Activated gamma-delta T cell treated with Interleukin-2 at 50 U/mL for 16 hours (primary cell): ENCODE results near the gene MRPL27.
A peak's percentile ranks its signal among the peaks of the same experiment; 100 is the strongest.
"Not testable (repeated sequence)": the region's sequence is repeated elsewhere in the genome, so short reads cannot be mapped to it uniquely, and the experiment has no call there.

Source experiments
- DNase-seq: peaks from one replicate; pipeline ENCODE4 v3.0.0-alpha.2; 2020

Gene MRPL27

DNA sequence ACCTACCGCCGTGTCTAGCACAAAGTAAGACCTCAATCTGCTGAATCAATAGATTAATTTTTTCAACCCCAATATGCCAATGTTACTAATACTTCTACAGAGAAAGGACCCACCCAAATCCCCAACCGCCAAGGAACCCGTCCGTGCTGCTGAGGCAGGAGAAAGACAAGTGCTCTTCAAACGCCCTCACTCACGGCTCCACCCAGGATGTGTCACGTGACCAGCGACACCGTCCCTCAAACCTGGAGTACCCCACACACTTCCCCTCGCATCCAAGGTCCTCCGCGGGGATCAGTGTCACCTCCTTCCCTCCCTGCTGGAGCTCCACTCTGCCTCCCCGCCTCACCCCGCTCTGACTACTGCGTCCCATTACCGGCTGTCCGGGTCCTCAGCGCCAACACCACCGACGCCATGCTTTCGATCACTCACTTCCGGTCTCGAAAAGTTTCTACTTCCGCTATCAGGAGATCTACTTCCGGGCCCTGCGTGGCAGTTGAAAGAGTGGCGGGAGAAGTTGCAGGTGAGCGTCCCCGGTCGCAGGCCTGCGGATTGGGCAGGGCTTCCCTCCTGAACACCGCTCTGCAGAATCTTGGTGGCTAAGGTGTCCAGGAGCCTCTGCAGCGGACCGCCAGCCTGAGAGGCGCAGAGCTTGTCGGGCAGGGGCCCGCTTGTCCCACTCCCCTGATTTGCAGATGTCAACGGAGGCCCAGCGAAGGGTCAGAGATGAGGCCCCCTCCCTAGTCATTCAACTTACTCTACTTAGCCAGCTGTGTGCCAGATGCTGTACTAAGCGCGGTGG is at the start of gene MRPL27, which contains the start of gene EME1:
Gene MRPL27 (minus strand): TSS at position 427 of the 799 bp plus-strand sequence. CDS start 14 bp downstream, at position 413.
Gene EME1 (plus strand): TSS at position 472 of the 799 bp plus-strand sequence. CDS start 1,980 bp downstream, outside the sequence.
- DNase-seq: peak; percentile 80

GRCh38 chr17:50422738-50423137 is 49.8 kb upstream of the MRPL27 start:
- DNase-seq: no peak

- DNase-seq: no peak
These were observed 48.5 kb upstream of the MRPL27 start for GRCh38 chr17:50421308-50422051.

DNA sequence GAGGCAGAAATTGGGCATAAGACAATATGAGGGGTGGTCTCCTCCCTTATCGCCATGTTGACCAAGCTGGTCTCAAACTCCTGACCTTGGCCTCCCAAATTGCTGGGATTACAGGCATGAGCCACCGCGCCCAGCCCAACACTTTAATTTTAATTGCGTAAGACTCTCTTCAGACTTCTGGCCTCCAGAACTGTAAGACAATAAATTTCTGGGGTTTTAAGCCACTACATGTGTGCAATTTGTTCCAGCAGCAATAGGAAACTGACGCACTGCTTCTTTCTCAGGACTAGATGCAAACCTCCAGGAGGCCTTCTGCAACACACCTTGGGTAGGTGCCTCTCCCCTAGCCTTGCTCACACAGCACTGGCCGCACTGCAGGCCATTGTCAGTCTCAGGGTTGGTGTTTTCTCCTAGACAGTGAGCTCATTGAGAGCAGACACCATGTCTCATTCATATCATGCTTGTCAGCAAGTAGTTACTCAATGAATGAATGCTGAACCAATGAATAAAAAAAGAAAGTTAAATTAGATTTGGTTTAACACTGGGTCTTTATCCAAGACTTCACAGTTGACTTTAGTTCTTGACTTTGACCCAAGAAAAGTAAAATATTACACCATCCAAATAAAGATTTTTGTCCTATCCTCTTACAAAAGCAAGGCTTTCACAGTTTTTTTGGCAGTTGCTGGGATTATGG is 47.6 kb upstream of the MRPL27 start:
- no peak for DNase-seq

DNA sequence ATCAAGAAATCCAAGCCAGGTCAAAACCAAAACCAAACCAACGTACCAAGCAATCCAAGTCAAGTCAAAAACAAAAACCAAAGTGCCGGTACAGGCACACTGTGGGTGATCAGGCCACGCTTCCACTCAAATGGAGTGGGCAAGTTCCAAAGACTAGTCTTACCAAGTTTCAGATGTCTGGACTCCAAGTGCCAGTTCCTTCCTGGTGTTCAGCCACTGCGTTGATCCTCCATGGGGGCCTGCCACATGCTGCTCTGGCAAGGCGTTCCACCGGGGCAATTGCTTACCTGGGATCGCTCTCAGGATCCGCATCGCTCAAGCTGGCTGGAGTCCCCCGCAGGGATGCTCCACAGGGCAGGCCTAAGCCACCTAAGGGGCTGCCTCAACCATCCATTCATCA is 46.6 kb upstream of the MRPL27 start:
- DNase-seq: not testable (repeated sequence)

GRCh38 chr17:50414808-50415207 is 41.8 kb upstream of the MRPL27 start:
- no peak for DNase-seq

DNA sequence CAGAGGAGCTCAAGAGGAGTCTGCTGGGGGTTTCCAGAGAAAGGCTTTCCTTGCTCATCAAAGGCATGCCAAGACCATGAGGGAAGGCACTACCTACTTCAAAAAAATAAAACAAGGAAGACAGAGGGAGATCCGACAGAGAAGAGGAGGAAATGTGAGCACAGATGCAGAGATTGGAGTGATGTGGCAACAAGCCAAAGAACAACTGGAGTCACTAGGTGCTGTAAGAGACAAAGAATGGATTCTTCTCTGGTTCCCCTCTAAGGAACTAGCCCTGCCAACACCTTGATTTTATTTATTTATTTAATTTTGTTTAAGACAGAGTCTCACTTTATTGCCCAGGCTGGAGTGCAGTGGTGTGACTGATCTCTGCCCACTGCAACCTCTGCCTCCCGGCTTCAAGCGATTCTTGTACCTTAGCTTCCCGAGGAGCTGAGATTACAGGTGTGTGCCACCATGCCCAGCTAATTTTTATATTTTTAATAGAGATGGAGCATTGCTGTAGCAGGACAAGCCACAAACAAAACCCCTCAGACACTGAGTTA is 39.3 kb upstream of the MRPL27 start:
- no peak for DNase-seq

GRCh38 chr17:50407921-50408320 is 34.9 kb upstream of the MRPL27 start:
- no peak for DNase-seq

DNA sequence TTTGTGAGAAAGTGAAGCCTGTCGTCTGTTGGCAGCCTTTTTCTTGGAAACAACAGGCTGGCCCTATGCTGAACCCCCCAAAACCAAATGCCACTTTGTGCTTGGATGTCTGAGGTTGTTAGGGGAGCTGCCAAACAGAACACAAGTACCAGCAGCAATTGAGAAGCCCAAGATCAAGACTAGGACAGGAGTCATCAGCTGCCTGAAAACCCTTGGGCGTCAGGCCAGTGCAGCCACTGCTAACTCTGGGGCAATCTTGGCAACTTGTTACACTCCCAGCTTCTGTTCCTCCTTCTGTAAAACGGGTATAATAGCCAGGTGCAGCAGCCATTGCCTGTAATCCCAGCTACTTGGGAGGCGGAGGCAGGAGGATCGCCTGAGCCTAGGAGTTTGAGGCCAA is 33.6 kb upstream of the MRPL27 start:
- no peak for DNase-seq

DNA sequence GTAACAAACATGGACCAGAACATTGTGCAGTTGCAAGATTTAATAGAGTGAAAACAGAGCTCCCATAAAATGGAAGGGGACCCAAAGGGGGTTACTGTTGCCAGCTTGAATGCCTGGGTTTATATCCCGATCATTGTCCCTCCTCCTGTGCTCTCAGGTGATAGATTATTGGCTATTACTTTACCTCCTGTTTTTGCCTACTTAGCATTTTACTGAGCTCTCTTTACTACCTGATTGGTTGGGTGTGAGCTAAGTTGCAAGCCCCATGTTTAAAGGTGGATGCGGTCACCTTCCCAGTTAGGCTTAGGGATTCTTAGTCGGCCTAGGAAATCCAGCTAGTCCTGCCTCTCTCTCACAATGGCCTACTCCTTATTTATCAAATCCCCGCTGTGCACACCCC is 32.4 kb upstream of the MRPL27 start:
- not testable (repeated sequence) for DNase-seq

DNA sequence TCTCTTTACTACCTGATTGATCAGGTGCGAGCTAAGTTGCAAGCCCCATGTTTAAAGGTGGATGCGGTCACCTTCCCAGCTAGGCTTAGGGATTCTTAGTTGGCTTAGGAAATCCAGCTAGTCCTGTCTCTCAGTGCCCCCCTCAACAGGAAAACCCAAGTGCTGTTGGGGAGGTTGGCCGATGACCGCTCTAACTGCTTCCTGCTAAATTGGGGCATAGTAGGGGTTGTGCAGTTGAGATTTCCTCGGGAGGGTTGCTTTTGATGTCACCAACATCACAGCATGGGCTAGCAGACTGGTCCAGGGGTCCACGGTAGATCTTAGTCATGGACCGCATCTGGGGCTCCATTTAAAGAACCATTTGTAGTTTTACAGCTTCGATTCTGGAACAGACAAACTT is 26.6 kb upstream of the MRPL27 start:
- DNase-seq: not testable (repeated sequence)

- not testable (repeated sequence) for DNase-seq
These were observed 25.7 kb upstream of the MRPL27 start for GRCh38 chr17:50398672-50399071.

DNA sequence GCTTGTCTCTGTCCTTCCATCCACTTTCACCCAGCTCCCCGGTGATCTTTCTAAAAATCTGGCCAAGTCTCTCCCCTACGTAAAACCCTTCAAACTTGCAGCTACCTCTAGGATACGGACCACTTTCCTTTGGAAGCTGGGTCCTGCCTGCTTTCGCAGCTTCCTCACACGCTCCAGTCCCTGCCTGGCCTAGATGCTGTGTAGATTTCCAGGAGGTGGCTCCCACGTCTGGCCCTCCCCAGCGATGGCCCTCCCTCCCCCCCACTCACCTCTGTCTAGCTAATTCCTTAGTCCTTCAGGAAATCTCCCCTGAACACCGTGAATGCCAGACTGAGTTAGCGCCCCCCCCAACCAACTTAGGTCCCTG is 24.9 kb upstream of the MRPL27 start:
- DNase-seq: no peak

DNA sequence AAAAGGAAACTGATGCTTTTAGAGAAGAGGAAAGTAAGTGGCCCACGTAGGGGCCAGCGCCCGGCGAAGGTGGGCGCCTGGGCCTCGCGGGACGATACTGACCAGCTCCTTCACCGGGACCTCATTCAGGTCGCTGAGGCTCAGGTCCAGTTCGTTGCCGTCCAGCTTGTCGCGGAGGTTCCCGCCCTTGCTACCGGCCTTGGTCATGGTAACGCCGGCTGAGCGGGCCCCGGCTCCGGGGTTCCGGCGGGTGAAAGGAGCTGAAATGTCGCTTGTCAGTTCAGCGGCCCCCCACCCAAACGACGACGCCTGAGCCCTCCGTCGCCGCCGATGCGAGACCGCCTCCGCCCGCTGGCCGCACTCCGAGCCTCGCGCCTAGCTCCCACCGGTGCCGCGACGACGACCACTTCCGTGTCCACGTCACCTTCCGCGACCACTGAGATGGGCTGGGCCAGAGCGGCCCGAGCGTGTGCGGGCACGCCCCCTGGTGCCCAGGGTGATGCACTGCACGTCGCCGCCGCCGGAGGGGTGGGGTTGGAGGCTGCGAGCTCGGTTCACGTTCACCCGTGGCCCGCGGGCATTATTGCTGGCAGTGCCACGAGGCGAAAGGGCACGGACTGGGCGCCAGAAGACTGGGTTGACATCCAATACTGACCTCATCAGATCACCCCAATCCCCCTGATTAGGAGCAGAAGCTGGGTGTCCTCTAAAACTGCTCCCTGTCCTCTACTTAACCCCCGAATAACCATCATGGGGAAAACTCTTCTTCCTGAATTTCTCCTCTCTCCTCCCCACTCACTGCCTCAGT is 24.3 kb upstream of the MRPL27 start, which contains the start of gene LRRC59:
Gene LRRC59 (minus strand): TSS at position 413 of the 808 bp plus-strand sequence. CDS start 206 bp downstream, at position 207.
- peak; percentile 94 for DNase-seq

DNA sequence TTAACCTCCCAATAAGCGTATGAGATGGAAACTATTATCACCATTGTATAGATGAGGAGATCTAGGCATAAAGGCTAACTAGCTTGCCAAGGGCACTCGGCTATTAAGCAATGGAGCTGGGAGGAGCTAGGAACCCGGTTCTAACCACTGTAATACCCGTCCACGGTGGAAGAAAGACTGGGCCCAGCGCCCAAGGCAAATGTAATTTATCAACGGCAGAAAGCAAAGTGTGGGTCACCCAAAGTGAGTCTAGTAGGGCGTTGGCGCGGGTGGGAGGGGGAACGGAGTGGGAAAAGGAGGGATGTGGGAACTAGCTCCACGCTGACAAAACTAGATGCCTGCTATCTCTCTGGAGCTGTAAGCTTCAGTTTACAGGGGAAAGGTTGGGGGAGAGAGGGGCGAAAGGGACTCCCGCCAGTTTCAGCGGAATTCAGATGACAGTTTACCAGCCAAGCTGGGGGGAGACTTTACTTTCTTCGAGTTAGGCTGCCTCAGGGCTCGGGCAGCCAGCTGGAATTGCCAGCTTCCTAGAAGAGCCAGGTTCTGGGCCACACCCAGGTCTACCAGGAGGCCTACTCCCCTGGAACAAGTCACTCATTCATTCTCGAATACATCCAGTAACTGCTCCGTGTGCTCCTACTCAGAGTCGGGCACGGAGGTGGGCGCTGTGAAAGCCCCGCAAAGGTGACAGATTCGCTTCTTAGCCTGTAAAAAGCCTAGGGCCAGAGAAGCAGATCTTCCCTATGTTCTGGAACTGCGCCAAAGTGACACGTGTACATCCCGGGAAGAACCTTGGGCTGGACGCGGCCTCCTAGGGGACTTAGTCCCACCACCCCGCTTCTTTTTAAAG is 23.5 kb upstream of the MRPL27 start:
- DNase-seq: no peak

GRCh38 chr17:50394711-50395110 is 21.7 kb upstream of the MRPL27 start:
- no peak for DNase-seq

GRCh38 chr17:50393700-50394099 is 20.7 kb upstream of the MRPL27 start:
- no peak for DNase-seq

GRCh38 chr17:50392621-50393020 is 19.6 kb upstream of the MRPL27 start:
- DNase-seq: no peak

GRCh38 chr17:50389534-50389933 is 16.6 kb upstream of the MRPL27 start:
- DNase-seq: no peak

- no peak for DNase-seq
These were observed 15.7 kb upstream of the MRPL27 start for GRCh38 chr17:50388728-50389127.

GRCh38 chr17:50386510-50386909 is 13.5 kb upstream of the MRPL27 start:
- DNase-seq: no peak
